ENCODE measurements around the gene IGSF9B. TPM values are rescaled to one million over a fixed set of nuclear protein-coding genes. Genes with fewer than 3 reads are reported as not detected.

IGSF9B gene
- polyA plus RNA-seq, 4 donors: 4.2 to 6.4 (median 6.3) TPM

- DNase-seq (ENCODE audit: low read depth in 4 of 4, low spot score in 3 of 4): no peak
These were observed 1.1 kb upstream of the IGSF9B start for GRCh38 chr11:133957900-133958299.

DNA sequence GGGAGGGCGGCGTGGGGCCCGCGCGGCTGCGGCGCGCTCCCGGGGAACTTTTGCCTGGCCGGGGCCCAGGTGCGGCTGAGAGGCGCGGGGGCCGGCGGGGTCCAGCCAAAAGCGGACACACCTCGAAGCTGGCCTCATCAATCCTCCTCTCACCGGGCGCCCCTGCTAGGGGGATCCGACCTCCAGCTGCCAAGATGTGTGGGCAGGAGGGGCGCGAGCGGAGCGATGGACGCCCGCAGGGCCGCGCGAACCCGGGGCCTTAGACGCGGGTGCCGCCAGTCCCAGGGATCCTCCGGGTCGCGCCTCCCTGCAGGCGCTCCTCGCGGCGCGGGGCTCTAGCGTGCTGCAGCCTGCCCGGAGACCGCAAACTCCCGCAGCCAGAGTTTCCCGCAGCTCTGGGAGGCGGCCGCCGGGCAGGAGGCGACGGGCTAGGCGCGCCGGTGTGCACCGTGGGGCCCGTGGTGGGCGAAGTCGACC, 785 bp downstream of the IGSF9B start:
- DNase-seq (ENCODE audit: low read depth in 4 of 4, low spot score in 3 of 4): no peak

GRCh38 chr11:133955081-133955891, 1.5 kb downstream of the IGSF9B start:
- DNase-seq (ENCODE audit: low read depth in 4 of 4, low spot score in 3 of 4): no peak

- no peak for DNase-seq (ENCODE audit: low read depth in 4 of 4, low spot score in 3 of 4)
These were observed 2.8 kb downstream of the IGSF9B start for GRCh38 chr11:133953999-133954398.

GRCh38 chr11:133953547-133953946, 3.2 kb downstream of the IGSF9B start:
- no peak for DNase-seq (ENCODE audit: low read depth in 4 of 4, low spot score in 3 of 4)

- DNase-seq (ENCODE audit: low read depth in 4 of 4, low spot score in 3 of 4): no peak
These were observed 4.3 kb downstream of the IGSF9B start for GRCh38 chr11:133952199-133953190.

GRCh38 chr11:133951327-133952198, 5.2 kb downstream of the IGSF9B start:
- peak in 1 of 4 donors; percentile 60 for DNase-seq (ENCODE audit: low read depth in 4 of 4, low spot score in 3 of 4)

DNA sequence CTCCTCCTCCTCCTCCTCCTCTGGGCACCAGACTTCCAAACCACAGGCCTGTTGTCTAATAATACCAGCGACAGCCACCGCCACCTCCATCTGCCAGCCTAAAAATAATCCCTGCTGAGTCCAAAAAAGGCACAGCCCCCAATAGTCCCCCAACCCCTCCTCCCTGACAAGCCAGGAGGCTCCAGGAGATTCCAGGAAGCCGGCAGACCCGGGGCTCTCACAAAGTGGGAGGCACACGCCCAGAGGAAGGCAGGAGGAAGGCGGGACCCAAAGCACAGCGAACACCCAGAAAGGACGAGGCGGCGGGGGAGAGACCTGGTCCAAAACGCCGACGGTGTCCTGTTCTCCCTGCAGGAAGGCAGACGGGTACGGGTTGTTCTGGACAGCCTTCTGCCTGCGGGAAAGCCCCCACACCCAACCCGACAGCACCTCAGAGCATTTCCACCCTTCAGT, 5.9 kb downstream of the IGSF9B start:
- no peak for DNase-seq (ENCODE audit: low read depth in 4 of 4, low spot score in 3 of 4)

- no peak for DNase-seq (ENCODE audit: low read depth in 4 of 4, low spot score in 3 of 4)
These were observed 6.3 kb downstream of the IGSF9B start for GRCh38 chr11:133950421-133950820.

- DNase-seq (ENCODE audit: low read depth in 4 of 4, low spot score in 3 of 4): no peak
These were observed 7.6 kb downstream of the IGSF9B start for GRCh38 chr11:133949129-133949528.

- no peak for DNase-seq (ENCODE audit: low read depth in 4 of 4, low spot score in 3 of 4)
These were observed 8.1 kb downstream of the IGSF9B start for GRCh38 chr11:133948711-133949110.

DNA sequence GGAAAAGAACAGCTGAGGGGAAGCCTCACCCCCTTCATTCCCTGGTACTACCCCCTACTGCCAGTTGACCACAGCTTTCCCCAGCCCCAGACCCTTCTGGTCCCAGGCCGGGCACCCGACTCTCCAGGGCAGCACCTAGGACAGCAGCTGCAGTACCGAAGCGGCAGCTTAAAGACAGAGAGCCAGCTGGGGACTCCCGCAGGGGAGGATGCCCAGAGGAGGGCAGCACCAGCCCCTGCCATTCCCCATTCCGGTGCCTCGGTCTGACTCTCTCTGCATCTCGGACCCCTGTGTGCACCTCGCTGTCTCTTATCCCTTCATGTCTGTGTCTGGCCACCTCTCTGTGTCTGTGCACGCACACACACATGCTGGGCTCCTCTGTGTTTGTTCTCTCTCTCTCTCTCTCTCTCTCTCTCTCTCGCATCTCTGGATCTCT, 9.4 kb downstream of the IGSF9B start:
- peak in 1 of 4 donors; percentile 54 for DNase-seq (ENCODE audit: low read depth in 4 of 4, low spot score in 3 of 4)

DNA sequence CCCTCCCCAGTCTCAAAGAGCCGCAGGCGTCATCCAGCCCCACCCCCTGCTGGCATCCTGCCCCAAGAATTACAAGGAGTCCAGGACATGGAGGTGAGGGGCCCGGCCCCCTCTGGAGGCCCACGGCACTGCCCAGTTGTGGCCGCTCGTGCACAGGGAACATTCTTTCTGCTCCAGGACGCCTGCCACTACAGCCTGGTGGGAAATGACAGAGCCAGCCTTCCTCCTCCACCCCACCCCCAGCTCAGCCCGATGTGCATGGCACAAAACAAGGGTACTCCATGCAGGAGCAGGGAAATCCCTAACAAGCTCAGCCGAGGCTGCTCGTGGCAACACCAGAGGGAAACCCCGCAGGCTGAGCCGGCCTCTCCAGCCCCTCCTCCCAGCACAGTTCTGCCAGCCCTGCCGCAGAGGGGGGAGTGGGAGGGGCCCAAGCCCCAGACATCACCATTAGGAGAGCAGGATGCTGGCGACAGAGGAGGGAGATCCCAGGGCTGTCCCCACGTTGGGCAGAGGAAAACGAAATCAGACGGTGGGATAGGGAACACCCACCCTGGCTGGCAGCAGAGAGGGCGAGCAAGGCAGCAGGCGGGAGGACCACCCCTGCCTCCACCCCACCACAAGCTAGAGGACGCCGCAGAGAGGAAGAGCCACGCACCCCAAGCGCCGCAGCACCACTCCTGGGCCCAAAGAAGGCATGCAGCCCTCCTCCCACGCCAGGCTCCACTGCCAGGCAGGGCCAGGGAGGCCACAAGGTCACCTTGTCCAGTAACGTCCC, 10.0 kb downstream of the IGSF9B start:
- DNase-seq (ENCODE audit: low read depth in 4 of 4, low spot score in 3 of 4): no peak

DNA sequence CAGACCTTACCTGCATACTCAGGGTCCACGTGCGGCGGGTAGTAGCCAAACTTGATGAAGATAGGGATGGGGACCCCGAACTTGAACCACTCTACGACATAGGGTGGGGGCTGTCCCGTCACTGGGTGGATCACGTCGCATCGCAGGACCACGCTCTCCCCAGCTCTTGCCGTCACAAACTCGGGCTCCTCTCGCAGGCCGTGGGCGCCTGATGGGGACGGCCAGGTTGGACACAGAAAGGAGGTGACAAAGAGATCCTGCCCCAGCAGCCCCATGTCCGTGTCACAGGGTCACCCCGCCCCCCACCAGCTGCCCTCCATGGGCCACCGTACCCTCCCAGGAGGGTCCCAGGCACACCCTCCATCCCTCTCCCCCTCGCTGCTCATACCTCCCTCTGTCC, 10.7 kb downstream of the IGSF9B start:
- DNase-seq (ENCODE audit: low read depth in 4 of 4, low spot score in 3 of 4): no peak

DNA sequence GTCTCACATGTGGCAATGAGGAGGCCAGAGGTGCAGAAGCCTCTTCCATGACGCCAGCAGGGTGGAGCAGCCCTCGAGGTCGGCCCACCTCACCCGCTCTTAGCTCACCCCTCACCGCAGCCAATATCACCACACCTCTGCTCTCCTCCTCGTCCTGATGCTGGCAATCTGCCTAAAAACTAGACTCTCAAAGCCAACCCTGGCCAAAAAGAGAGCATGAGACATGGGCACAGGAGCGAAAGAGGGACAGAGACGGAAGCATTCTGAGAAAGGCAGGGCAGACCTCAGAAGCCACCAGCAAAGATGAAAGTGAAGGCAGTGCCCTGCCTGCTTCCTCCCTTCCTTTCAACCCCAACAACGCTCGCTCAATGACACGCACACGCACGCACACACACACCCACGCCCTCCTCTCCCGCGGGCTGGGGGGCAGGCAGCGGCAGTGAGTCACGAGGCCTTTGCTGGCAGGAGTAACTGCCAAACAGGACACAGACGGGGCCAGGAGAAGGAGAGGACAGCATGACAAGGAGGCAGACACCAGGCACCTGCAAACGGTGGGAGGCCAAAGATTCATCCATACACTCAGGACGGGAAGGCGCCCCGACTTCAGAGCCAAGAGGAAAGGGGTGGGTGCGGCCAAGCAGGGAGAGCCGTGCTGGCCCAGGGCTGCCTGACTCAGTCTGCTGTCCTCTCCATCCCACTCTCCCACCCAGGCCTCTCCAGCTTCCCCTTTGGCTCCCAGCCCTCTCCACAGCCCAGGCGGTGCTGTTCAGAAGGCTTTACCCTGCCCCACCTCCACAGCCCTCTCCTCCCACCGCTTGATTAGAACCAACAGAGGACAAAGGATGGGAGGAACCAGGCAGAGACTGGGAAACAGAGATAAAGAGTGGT, 11.4 kb downstream of the IGSF9B start:
- no peak for DNase-seq (ENCODE audit: low read depth in 4 of 4, low spot score in 3 of 4)

DNA sequence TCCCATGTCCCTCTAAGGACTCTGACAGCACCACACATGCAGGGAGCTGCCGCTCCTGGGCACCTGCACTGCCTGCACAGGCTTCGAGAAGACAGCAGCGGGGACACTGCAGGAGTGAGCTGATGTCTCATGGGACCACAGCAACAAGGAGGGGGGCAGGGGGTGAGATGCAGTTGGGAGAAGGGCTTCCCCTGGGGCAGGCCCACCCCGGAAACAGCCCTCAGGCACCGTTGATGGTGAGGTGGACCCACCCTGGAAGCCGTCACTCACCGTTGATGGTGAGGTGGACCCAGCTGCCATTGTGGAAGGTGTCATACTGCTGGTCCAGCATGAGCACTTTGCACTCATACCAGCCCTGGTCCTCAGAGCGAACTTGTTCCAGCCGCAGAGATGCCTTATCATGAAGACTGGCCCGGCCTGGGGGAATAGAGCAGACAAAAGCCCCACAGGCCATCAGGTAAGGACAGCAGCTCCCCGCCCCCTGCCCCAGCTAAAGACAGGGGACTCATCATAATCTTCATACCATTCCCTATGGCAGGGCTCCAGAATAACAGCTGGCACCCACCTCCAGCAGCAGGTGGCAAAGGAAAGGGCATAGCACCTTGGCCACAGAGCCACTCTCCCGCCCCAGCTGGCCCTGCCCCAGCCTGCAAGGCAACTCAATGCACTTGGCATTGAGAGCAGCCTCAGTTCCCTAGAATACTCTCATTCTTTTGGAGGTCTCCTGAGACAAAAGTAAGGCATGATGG, 12.6 kb downstream of the IGSF9B start:
- DNase-seq (ENCODE audit: low read depth in 4 of 4, low spot score in 3 of 4): no peak

- no peak for DNase-seq (ENCODE audit: low read depth in 4 of 4, low spot score in 3 of 4)
These were observed 14.2 kb downstream of the IGSF9B start for GRCh38 chr11:133942577-133942976.

DNA sequence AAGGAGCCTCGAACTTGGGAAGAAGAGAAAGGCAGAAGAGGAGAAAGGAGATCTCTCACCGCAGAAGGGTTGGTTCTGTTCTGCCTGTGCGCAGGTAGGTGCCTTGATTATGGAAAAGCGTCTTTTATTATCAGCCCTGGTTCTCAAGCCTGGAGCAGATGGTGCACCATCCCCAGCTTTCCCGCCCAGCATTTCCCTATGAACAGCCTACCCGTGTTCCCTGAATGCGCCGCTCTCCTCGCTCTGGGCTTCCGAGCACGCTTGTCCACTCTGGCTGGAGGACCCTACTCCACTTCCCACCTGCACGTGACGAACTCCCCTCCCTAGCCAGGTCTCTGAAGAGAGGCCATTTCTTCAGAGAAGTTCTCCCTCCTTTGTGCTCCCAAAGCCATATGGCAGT, 15.2 kb downstream of the IGSF9B start:
- no peak for DNase-seq (ENCODE audit: low read depth in 4 of 4, low spot score in 3 of 4)
